Peyer's patch (tissue), 4 donors: Measurements from ENCODE around the gene RNH1.

Experiments used
- CTCF ChIP-seq, 6 experiments: fragments of 450-650 bp in 4 of 6; fragments of 200-600 bp in 2 of 6; sonication (generic) in 1 of 6; IDR thresholded peaks; one replicate each; pipeline ENCODE4 v1.5.1; 2017 to 2019; ENCODE audit warnings: antibody characterized with exemption in 6 of 6, mild to moderate bottlenecking in 3 of 6, moderate library complexity in 1 of 6
- POLR2A ChIP-seq, 2 donors: fragments of 450-650 bp; IDR thresholded peaks; one replicate each; pipeline ENCODE4 v1.5.1; 2017; ENCODE audit warnings: antibody characterized with exemption in 2 of 2, mild to moderate bottlenecking in 2 of 2, moderate library complexity in 2 of 2

- TF ChIP-seq CTCF (IDR thresholded peaks at IDR 0.05) (no peak), POLR2A (IDR thresholded peaks at IDR 0.05) (no peak)
These were observed 47.4 kb downstream of the RNH1 start for GRCh38 chr11:459511-460220.
